GM12864 (cell line): ENCODE measurements around the gene PRRC2B.

Experiments used
- DNase-seq: peaks from one replicate; pipeline ENCODE4 v3.0.0-alpha.2; 2011; ENCODE audit warnings: low read depth
- H3K4me3 ChIP-seq: 2 replicates; pipeline ENCODE4 v1.5.1; 2011; ENCODE audit warnings: mild to moderate bottlenecking, low read depth, low read length, control low read depth
- CTCF ChIP-seq: IDR thresholded peaks from 2 replicates; pipeline ENCODE4 v1.5.1; 2011; ENCODE audit warnings: low read depth, mild to moderate bottlenecking, moderate library complexity, low read length, control low read depth, inconsistent platforms; ENCODE audit errors: missing control alignments

PRRC2B gene

GRCh38 chr9:131485728-131486422, 92.0 kb downstream of the PRRC2B start:
- no peak overlapping the region for H3K4me3 ChIP-seq
- TF ChIP-seq CTCF = no peak
- no peak for DNase-seq

- no peak for TF ChIP-seq CTCF
- no peak overlapping the region for H3K4me3 ChIP-seq
- DNase-seq = no peak
Measured at GRCh38 chr9:131487001-131487400, 93.1 kb downstream of the PRRC2B start.

GRCh38 chr9:131487621-131488031, 93.7 kb downstream of the PRRC2B start:
- DNase-seq = no peak
- no peak for TF ChIP-seq CTCF
- H3K4me3 ChIP-seq = no peak overlapping the region

GRCh38 chr9:131490514-131490913, 96.6 kb downstream of the PRRC2B start:
- TF ChIP-seq CTCF = no peak
- no peak for DNase-seq
- no peak overlapping the region for H3K4me3 ChIP-seq

GRCh38 chr9:131491001-131491710, 97.3 kb downstream of the PRRC2B start:
- no peak overlapping the region for H3K4me3 ChIP-seq
- no peak for TF ChIP-seq CTCF
- DNase-seq = no peak

GRCh38 chr9:131492070-131492469, 98.2 kb downstream of the PRRC2B start:
- H3K4me3 ChIP-seq = no peak overlapping the region
- DNase-seq = no peak
- no peak for TF ChIP-seq CTCF
